MM.1S (cell line): ENCODE data around the gene KCNB1.
"Not testable (repeated sequence)": the region's sequence is repeated elsewhere in the genome, so short reads cannot be mapped to it uniquely, and the experiment has no call there.

Experiments
- DNase-seq: peaks from one replicate; pipeline ENCODE4 v3.0.0-alpha.2; 2015
- H2AFZ ChIP-seq: fragments of 300-600 bp; sonication (generic); 2 replicates; pipeline ENCODE4 v1.6.0; 2016; ENCODE audit warnings: antibody characterized with exemption, low read length
- H3F3A ChIP-seq: fragments of 300-600 bp; sonication (generic); 2 replicates; pipeline ENCODE4 v1.6.1; 2016; ENCODE audit warnings: mild to moderate bottlenecking, antibody characterized with exemption, low read length, moderate library complexity, mixed read lengths; ENCODE audit not compliant: insufficient read depth
- H3K27ac ChIP-seq: fragments of 300-600 bp; sonication (generic); 2 replicates; pipeline ENCODE4 v1.5.1; 2016; ENCODE audit warnings: mild to moderate bottlenecking, low read length
- H3K27me3 ChIP-seq: fragments of 300-600 bp; sonication (generic); replicated peaks from 2 replicates; pipeline ENCODE4 v1.6.0; 2016; ENCODE audit warnings: low read length; ENCODE audit not compliant: insufficient read depth
- H3K36me3 ChIP-seq: fragments of 300-600 bp; sonication (generic); replicated peaks from 2 replicates; pipeline ENCODE4 v1.6.1; 2016; ENCODE audit warnings: mild to moderate bottlenecking, low read length, mixed read lengths; ENCODE audit not compliant: insufficient read depth
- H3K4me1 ChIP-seq: fragments of 300-600 bp; sonication (generic); 2 replicates; pipeline ENCODE4 v1.6.1; 2016; ENCODE audit warnings: low read length, mixed read lengths
- H3K4me2 ChIP-seq: fragments of 300-600 bp; sonication (generic); 2 replicates; pipeline ENCODE4 v1.6.0; 2016; ENCODE audit warnings: low read depth, low read length
- H3K4me3 ChIP-seq: fragments of 300-600 bp; sonication (generic); 2 replicates; pipeline ENCODE4 v1.5.1; 2016; ENCODE audit warnings: low read length, mixed read lengths
- H3K79me2 ChIP-seq: fragments of 300-600 bp; sonication (generic); 2 replicates; pipeline ENCODE4 v1.6.1; 2016; ENCODE audit warnings: mixed run types, low read length, mixed read lengths
- H3K9ac ChIP-seq: fragments of 300-600 bp; sonication (generic); 2 replicates; pipeline ENCODE4 v1.6.1; 2016; ENCODE audit warnings: low read length, mixed read lengths
- H3K9me2 ChIP-seq: fragments of 300-600 bp; sonication (generic); replicated peaks from 2 replicates; pipeline ENCODE4 v1.6.1; 2016; ENCODE audit warnings: mild to moderate bottlenecking, low read length, mixed read lengths; ENCODE audit not compliant: insufficient read depth
- H3K9me3 ChIP-seq: fragments of 300-600 bp; sonication (generic); replicated peaks from 2 replicates; pipeline ENCODE4 v1.6.1; 2016; ENCODE audit warnings: mild to moderate bottlenecking, low read length, mixed read lengths; ENCODE audit not compliant: insufficient read depth
- H4K20me1 ChIP-seq: fragments of 300-600 bp; sonication (generic); 2 replicates; pipeline ENCODE4 v1.6.1; 2016; ENCODE audit warnings: mild to moderate bottlenecking, low read length, moderate library complexity, mixed read lengths; ENCODE audit not compliant: insufficient read depth
- CTCF ChIP-seq: fragments of 300-600 bp; sonication (generic); IDR thresholded peaks from 2 replicates; pipeline ENCODE4 v1.5.1; 2016; ENCODE audit warnings: antibody characterized with exemption, low read length, mixed read lengths
- EZH2 ChIP-seq: fragments of 300-600 bp; sonication (generic); optimal IDR thresholded peaks from 2 replicates; pipeline ENCODE3; 2017; ENCODE audit warnings: low read depth, mild to moderate bottlenecking, antibody characterized with exemption, low read length, mixed read lengths
- EZH2phosphoT487 ChIP-seq: fragments of 300-600 bp; sonication (generic); IDR thresholded peaks from 2 replicates; pipeline ENCODE4 v1.6.1; 2018; ENCODE audit warnings: antibody characterized with exemption, low read length

KCNB1 gene

GRCh38 chr20:49412953-49413352 lies 69.5 kb downstream of the KCNB1 start:
- Histone ChIP-seq H2AFZ (no peak overlapping the region), H3K4me3 (no peak overlapping the region), H3K9me2 (no peaks in the 10 kb centered on the region), H3K27ac (no peak overlapping the region), H3K79me2 (no peaks in the 10 kb centered on the region), H3K27me3 (peaks cover 6% of the 10 kb centered on the region), H3F3A (no peaks in the 10 kb centered on the region), H4K20me1 (no peaks in the 10 kb centered on the region), H3K4me2 (no peak overlapping the region), H3K9me3 (no peaks in the 10 kb centered on the region), H3K4me1 (no peaks in the 10 kb centered on the region), H3K9ac (no peak overlapping the region), H3K36me3 (no peaks in the 10 kb centered on the region)
- no peak for DNase-seq
- TF ChIP-seq EZH2phosphoT487 (no peak), EZH2 (no peak), CTCF (no peak)

- no peaks in the 10 kb centered on the region for H3K36me3 ChIP-seq
- H3K4me1 ChIP-seq: no peaks in the 10 kb centered on the region
- H3K9me2 ChIP-seq: no peaks in the 10 kb centered on the region
- no peak overlapping the region for H2AFZ ChIP-seq
- H3K79me2 ChIP-seq: no peaks in the 10 kb centered on the region
- H3F3A ChIP-seq: no peaks in the 10 kb centered on the region
- no peak overlapping the region for H3K27ac ChIP-seq
- no peak overlapping the region for H3K4me2 ChIP-seq
- peaks cover 6% of the 10 kb centered on the region for H3K27me3 ChIP-seq
- TF ChIP-seq CTCF (no peak), EZH2 (no peak), EZH2phosphoT487 (no peak)
- H3K9me3 ChIP-seq: no peaks in the 10 kb centered on the region
- no peak overlapping the region for H3K4me3 ChIP-seq
- no peak overlapping the region for H3K9ac ChIP-seq
- H4K20me1 ChIP-seq: no peaks in the 10 kb centered on the region
- no peak for DNase-seq
Observed at GRCh38 chr20:49412254-49412653, 70.2 kb downstream of the KCNB1 start.

- Histone ChIP-seq H3K27me3 (peaks cover 6% of the 10 kb centered on the region), H3K9me3 (no peaks in the 10 kb centered on the region), H3K9me2 (no peaks in the 10 kb centered on the region), H3K36me3 (no peaks in the 10 kb centered on the region), H3K9ac (no peak overlapping the region), H3K79me2 (no peaks in the 10 kb centered on the region), H3K4me2 (no peak overlapping the region), H3K27ac (no peak overlapping the region), H3F3A (no peaks in the 10 kb centered on the region), H4K20me1 (no peaks in the 10 kb centered on the region), H3K4me3 (no peak overlapping the region), H3K4me1 (no peaks in the 10 kb centered on the region), H2AFZ (no peak overlapping the region)
- DNase-seq: no peak
- no peak for TF ChIP-seq EZH2phosphoT487
Observed at GRCh38 chr20:49411221-49411925, 71.1 kb downstream of the KCNB1 start.

- not testable (repeated sequence) for H3K27ac ChIP-seq, DNase-seq, H3K9me3 ChIP-seq, H3K27me3 ChIP-seq, H2AFZ ChIP-seq, H3K9me2 ChIP-seq, H3K4me3 ChIP-seq, H3K9ac ChIP-seq, H3K4me2 ChIP-seq, H3F3A ChIP-seq, H3K79me2 ChIP-seq, H4K20me1 ChIP-seq, H3K4me1 ChIP-seq, H3K36me3 ChIP-seq
Observed at GRCh38 chr20:49409975-49410621, 72.4 kb downstream of the KCNB1 start.
